ENCODE measurements around the gene NCOA6. TPM values are rescaled to one million over a fixed set of nuclear protein-coding genes. Genes with fewer than 3 reads are reported as not detected.
"Not testable (repeated sequence)": the region's sequence is repeated elsewhere in the genome, so short reads cannot be mapped to it uniquely, and the experiment has no call there.

The NCOA6 gene
- total RNA-seq, 1 experiment from 2014 or later, result 10.9 TPM

- DNase-seq (ENCODE audit: low read depth), result no peak
Observed at GRCh38 chr20:34774886-34775285, 50.6 kb downstream of the NCOA6 start.

- no peak for DNase-seq (ENCODE audit: low read depth)
Observed at GRCh38 chr20:34774449-34774848, 51.0 kb downstream of the NCOA6 start.

- no peak for DNase-seq (ENCODE audit: low read depth)
Observed at GRCh38 chr20:34773726-34774125, 51.7 kb downstream of the NCOA6 start.

DNA sequence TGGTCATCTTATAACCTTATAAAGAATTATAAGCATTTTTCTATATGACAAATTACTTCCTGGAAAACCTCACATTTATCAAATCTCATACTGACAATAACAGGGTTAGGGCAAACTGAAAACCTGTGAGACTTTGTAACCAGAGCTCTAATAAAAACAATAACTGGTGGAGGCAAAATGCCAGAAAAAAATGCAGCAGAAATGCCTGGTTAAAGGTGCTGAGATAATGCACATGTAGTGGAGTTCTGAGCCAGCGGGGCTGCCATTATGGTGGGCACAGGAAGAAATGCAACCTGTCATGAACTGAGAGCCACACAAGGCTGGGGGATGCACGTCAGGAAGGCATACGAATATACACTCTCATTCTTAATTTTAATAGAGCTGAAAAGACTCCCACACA, 53.0 kb downstream of the NCOA6 start:
- DNase-seq (ENCODE audit: low read depth), result no peak

DNA sequence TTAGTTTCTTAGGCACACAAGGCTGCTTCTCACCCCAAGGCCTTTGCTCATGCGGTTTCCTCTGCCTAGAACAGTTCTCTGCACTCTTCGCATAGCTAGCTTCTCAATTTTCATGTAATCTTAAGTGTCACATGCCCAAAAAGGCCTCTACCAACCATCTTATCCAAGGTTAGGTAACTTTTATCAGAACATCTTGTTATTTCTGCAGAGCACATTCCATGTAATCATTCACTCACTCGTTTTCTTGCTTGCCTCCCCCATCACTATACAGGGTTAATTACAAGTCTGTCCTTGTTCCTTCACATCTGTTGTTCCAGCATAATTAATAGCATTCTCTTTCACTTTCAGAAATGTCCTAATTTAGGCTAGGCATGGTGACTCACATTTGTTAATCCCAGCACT, 53.8 kb downstream of the NCOA6 start:
- DNase-seq (ENCODE audit: low read depth), result peak; percentile 13

- peak; percentile 7 for DNase-seq (ENCODE audit: low read depth)
Observed at GRCh38 chr20:34768096-34768495, 57.4 kb downstream of the NCOA6 start.

GRCh38 chr20:34762031-34762555, 63.4 kb downstream of the NCOA6 start:
- no peak for DNase-seq (ENCODE audit: low read depth)

- no peak for DNase-seq (ENCODE audit: low read depth)
Observed at GRCh38 chr20:34755367-34755766, 70.1 kb downstream of the NCOA6 start.

- no peak for DNase-seq (ENCODE audit: low read depth)
Observed at GRCh38 chr20:34754611-34755010, 70.8 kb downstream of the NCOA6 start.

- no peak for DNase-seq (ENCODE audit: low read depth)
Observed at GRCh38 chr20:34753706-34754461, 71.6 kb downstream of the NCOA6 start.

DNA sequence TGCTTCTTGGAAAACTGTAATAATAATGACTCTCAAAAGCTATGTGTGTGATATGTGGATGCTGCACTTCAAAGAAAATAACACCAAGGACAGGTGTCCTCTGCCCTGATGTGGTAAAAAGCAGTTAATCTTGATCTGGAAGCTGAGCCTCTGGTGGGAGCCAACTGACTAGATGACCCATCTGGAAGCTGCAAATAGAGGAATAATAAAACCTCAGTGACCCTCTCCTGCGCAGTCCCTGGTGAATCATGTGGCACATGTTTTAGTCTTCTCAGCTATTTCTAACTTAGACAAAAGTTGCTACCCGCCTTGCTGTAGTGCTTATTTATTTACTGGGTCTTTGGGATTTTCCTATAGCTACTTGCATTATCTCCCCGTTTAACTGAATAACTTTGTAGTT, 74.0 kb downstream of the NCOA6 start:
- DNase-seq (ENCODE audit: low read depth), result no peak

DNA sequence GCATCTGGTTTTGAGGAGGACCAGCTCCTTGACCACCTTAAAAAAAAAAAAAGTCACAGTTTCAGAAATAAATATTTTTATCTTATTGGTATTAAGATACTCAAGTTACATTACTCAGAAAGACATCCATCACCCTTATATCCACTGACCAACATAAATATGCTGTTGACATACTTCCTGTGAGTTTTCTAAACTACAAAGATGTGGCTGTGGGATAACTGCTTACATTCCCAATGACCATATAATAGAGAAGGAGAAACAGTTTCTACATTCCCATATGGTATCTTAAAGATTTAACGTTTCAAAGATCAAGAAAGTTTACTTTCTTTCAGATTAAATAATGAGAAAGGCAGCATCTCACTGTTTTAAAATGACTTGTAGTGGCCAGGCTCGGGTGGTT, 75.0 kb downstream of the NCOA6 start:
- no peak for DNase-seq (ENCODE audit: low read depth)

GRCh38 chr20:34748709-34749108, 76.7 kb downstream of the NCOA6 start:
- DNase-seq (ENCODE audit: low read depth), result no peak

- DNase-seq (ENCODE audit: low read depth), result no peak
Observed at GRCh38 chr20:34747479-34747878, 78.0 kb downstream of the NCOA6 start.

DNA sequence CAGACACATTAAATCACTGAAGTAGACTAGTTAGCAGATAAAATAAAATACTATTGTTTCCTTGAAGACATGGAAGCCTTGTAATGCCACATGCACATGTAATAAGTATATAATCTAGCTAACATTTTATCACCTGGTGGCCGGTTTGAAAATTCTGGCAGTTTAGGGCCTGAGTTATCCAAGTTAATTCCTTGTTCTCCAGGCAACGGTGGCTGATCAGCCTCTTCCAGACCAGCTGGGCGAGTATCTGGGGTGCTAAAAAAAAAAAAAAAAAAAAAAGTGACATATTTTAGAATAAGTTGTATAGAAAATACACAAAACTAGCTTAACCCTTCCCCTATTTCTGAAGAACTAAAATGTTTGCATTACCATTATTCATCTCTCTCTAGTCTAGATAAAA, 78.8 kb downstream of the NCOA6 start:
- DNase-seq (ENCODE audit: low read depth), result no peak

DNA sequence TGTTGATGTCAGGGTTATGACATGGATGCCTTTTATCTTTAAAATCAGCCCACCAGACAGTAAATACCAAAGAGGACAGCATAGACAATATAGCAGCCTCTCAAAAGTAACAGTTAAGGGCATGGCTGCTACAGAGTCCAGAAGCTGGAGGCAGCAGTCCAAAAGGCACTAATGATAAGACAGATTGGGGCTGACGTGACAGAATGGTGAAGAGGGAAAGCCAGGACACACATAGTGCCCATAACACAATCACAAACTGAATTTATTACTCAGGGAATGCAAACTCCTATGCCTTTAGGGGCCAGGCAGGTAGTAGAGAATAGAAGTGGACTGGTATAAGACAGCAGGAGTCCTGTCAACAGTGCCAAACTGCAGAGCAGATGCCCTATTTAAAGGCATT, 80.6 kb downstream of the NCOA6 start:
- no peak for DNase-seq (ENCODE audit: low read depth)

- DNase-seq (ENCODE audit: low read depth), result no peak
Observed at GRCh38 chr20:34744340-34744739, 81.1 kb downstream of the NCOA6 start.

GRCh38 chr20:34743039-34743438, 82.4 kb downstream of the NCOA6 start:
- DNase-seq (ENCODE audit: low read depth), result no peak

DNA sequence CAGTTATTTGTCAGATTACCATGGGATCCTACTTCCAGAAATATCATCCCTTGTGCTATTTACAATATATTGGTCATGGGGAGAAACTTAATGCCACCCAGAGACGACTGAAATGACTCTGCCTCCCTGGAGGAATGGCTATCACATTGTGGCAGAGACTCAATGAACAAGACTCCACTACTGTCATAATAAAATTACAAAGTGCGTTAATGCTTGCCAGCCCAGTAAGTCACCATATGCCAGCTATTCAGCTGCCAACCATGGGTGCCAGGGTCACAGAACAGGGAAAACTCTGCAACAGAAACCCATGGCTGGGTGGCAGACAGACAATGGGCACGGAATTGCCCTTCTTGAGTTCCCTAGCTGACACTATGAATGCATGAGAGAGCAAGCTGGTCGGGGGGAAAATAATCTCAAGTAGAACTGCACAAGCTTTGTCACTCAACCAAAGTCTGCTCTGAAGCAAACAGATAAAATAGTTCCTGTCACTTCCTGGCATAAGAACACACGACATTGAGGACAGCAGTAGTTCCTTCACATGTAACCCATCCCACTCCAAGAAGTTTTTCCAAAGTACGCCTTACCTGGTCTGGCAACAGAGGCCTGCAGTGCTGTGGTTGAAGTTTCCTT, 89.2 kb downstream of the NCOA6 start:
- DNase-seq (ENCODE audit: low read depth), result no peak

DNA sequence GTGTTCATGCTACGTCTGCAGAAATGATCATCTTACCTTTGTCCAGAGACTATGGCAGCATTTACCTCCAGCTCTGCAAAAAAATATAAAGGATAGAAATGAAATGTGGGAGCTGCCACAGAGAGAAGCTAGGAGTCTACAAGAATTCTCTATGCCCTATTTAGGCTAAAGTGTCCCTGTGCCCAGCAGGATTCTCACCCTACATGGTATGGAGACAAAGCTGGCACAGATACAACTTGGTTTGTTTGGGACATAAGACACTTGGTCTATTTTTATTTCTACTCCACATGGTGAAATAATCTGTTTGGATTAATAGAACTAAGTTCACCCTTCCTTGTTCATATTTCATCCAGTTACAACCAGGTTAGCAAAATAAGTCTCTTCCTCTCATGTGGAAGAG, 92.9 kb downstream of the NCOA6 start:
- DNase-seq (ENCODE audit: low read depth), result no peak

GRCh38 chr20:34729416-34729815, 96.0 kb downstream of the NCOA6 start:
- DNase-seq (ENCODE audit: low read depth), result no peak

DNA sequence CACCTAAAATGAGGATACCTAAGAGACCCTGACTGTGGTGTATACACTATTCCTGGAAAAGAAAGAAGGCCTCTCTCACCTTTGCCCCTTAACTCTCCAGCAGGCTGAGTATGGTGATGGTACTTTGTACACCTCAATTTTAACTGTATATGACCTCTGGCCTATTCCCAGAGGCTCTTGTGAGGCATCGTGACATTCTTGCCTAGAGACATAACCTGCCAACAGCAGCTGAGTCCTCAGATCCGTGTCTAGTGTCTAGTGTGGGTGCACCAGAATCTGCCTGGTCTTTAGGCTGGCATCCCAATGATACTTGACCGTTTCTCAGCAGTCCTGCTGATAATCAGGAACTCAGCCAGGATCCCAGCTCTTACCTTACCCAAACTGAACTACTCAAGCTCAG, 101.3 kb downstream of the NCOA6 start:
- DNase-seq (ENCODE audit: low read depth), result no peak

DNA sequence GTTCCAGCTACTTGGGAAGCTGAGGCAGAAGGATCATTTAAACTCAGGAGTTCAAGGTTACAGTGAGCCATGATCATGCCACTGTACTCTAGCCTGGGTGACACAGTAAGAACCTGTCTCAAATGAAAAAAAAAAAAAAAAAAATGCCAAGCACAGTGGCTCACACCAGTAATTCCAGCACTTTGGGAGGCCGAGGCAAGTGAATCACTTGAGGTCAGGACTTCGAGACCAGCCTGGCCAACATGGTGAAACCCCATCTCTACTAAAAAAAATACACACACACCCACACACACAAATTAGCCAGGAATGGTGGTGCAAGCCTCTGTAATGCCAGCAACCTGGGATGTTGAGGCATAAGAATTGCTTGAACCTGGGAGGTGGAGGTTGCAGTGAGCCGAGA, 102.9 kb downstream of the NCOA6 start:
- DNase-seq (ENCODE audit: low read depth), result not testable (repeated sequence)

Measured in RPMI7951 (cell line).